Right ventricle myocardium inferior (tissue), 1 donor: ENCODE measurements around the gene IST1. TPM values are rescaled to one million over a fixed set of nuclear protein-coding genes. Genes with fewer than 3 reads are reported as not detected.

Experiments used
- ATAC-seq: fragments of 200-7000 bp; cut with Tn5 transposase; one replicate; pipeline ENCODE4 v1.9.1; 2020; ENCODE audit warnings: mild to moderate bottlenecking, moderate library complexity
- DNase-seq: peaks from one replicate; pipeline ENCODE4 v3.0.0; 2021; ENCODE audit errors: missing footprints
- intact Hi-C: fragments of 100-400 bp; cut with DNase I; formaldehyde crosslinking; loops from one replicate; pipeline ENCODE4 v1.11.0; 2022
- total RNA-seq: library from RNA; stranded (reverse); fragmentation: NEBNext Ultra II Directional; extraction: Animal tissue kit (Norgen Biotek cat#: 25700); gene quantifications from one replicate; pipeline ENCODE4 v1.2.1, GENCODE V29; 2021
- donor health status: DM: no; HTN: yes; CAD: no; lungs with severe emphysema.

The IST1 gene
- total RNA-seq, 1 donor from 2014 or later, result 114 TPM

DNA sequence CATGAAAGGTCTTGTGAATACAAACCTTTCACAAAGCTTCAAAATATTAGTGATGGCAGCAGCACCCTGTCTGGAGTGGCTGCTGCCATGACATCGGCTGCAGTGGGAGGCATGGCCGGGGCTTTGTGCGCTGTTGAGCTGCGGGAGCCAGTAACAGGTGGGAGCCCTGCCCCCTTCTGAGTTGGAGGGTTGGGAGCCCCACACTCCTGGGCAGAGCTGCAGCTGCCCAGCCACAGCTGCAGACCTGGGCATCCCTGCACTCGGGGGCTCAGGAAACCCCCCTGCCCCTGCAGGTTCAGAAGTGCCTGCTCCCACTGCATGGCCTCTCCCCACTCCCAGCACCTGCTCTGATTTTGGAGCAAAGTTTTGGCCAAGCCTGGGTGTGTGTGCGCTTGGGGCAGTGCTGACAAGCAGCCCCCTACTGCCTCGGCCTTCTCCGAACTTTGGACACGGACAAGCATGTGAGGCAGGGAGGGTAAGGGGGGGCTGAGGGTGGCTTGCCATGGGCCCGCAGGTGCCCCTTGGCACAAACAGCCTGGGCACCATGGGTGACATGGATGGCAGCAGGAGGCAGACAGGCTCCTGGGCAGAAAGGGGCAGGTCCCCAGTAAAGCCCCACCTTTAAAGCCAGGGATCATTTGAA lies 42.7 kb downstream of the IST1 start:
- intact Hi-C loops, result loop anchor here (10.0 kb wide), 1 partner anchor 157 kb away; the partner anchor contains the start of genes DHX38 and TXNL4B
- ATAC-seq (no peak), DNase-seq (no peak)

DNA sequence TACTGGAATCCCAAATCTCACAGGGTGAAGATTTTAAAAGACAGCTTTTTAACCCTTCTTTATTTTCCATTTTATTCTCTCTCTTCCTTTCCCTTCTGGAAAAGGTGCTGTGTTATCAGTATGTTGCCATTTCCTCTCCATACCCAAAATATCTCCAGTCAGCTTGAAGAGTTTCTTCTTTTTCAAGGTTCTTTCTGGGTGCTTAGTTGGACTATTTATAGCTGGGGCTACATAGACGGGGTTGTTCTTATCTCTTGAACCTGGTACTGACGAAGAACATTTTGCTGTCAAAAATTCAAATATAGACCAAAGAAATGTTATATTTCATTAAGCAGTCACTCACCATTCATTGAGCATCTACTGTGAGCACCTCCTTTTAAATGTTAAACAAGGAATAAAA lies 48.6 kb downstream of the IST1 start:
- intact Hi-C loops, result no loop called here
- ATAC-seq (no peak), DNase-seq (no peak)

DNA sequence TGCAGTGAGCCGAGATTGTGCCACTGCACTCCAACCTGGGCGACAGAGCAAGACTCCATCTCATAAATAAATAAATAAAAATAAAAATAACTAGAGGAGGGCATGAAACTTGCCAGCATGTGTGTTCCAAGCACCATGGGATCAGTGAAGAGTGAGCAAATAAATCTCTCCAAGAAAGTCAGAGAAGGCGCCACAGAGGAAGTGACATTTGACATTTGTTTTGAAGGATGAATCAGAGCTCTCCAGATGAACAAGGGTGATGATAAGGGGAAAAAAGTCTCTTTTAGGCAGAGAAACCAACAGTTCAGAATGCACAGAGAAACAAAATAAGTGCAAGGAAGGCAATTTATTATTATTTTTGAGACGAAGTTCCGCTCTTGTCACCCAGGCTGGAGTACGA lies 50.3 kb downstream of the IST1 start:
- ATAC-seq (no peak), DNase-seq (no peak)
- intact Hi-C loops, result no loop called here

DNA sequence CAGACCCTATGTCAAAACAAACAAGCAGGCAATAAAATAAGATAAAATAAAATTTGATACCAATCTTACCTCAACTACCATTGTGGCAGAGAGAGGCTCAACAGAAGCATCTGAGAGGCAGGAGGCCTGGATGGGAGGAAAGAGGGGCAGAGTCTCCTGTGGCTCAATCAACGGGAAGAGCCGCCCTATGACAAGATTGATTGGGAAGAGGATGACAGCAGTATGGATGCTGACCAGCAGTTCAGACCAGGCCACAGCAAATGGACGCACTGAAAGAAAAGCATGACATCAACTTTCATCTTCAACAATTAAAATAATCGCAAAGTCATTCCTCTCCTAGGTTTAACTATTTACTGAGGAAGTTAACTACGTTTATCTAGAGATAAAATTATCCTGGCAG lies 57.5 kb downstream of the IST1 start:
- ATAC-seq, result no peak
- intact Hi-C loops, result no loop called here

DNA sequence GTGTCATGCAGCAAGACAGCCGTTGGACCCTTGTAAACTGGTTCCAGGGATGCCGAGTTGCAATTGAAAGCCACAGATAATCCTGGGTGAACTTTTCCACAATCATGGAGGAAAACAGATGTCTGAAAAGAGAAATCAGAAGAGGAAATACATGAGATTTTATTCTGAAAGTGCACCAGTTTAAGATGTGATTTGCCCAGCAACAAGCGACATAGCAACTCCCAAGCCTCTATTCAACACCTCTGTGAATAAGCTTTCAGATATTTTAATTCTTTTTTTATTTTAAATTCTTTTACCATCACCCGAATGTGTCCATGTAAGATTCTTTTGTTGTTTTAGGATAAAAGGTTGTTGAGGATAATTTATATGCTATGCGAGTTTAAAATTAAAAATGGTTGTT lies 58.8 kb downstream of the IST1 start:
- ATAC-seq (no peak), DNase-seq (no peak)
- intact Hi-C loops, result no loop called here

More for the DNA sequence above, 57.5 kb downstream of the IST1 start:
- no peak for DNase-seq

DNA sequence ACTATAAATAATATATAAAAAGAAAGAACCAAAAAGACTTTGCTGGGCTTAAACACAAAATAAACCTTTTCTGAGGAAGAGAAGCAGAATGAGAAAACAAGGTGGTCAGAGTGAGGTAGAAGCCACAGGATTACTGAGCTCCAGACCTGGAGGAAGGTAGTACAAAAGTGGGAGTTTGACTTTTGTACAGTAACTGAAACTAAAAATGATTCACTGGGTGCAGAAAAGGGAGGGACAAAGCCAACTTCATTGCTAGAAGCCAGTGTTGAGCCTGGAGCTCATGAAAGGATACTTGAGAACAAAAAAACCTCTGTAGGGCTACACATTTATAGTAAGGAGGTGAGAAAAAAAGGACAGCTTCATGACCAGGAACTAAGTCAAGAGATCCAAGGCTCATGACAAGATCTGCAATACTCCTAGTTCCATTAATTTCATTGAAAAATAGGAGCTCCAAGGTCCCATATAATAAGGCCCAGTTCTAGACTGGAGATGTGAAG lies 59.4 kb downstream of the IST1 start:
- ATAC-seq (no peak), DNase-seq (no peak)
- intact Hi-C loops, result no loop called here

DNA sequence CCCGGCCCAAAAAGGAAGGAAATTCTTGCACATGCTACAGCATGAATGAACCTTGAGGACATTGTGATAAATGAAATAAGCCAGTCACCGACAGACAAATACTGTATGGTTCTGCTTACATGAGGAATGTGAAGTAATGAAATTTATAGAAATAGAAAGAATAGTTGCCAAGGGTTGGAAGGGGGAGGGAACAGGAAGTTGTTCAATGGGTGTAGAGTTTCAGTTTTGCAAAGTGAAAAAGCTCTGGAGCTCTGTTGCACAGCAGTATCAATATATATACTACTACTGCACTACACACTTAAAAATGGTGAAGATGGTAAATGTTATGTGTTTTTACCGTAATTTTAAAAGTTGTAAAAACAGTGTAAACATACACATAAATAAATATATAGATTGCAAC lies 61.2 kb downstream of the IST1 start:
- ATAC-seq (no peak), DNase-seq (no peak)
- intact Hi-C loops, result no loop called here

DNA sequence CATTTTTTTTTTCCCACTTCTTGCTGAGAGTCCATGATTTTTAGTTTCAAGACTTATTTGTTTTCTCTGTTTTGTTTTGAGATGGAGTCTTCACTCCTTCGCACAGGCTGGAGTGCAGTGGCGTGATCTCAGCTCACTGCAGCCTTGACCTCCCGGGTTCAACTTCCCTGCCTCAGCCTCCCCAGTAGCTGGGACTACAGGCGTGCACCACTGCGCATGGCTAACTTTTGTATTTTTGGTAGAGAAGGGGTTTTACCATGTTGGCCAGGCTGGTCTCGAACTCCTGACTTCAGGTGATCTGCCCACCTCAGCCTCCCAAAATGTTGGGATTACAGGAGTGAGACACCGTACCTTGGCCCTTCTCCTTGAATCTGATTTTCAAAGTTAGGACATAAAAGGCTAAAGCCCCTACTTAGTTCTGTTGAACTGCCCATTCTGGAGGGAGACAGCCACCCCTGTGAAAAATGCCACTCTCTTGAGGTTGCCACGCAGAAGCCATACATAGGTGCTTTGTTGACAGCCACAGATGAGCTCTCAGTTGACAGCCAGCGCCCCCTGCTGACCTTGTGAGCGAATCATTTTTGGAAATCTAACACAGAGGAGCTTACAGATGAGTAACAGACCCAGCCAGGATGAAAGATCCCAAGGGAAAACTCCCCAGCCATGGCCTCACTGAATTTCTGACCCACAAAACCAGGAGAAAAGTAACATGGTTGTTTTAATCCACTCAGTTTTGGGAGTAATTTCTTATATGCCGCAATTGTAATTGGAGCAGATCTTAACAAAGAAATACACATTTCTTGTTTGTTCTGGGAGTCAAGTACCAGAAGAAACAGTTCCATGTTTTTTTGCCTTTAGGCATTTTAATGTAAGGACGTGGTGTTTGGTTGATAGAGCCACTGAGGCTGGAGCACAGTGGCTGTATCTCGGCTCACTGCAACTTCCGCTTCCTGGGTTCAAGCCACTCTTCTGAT lies 66.0 kb downstream of the IST1 start:
- intact Hi-C loops, result loop anchor here (1.0 to 2.0 kb wide), 2 partner anchors 32 to 79 kb away; no protein-coding TSS in a partner anchor

DNA sequence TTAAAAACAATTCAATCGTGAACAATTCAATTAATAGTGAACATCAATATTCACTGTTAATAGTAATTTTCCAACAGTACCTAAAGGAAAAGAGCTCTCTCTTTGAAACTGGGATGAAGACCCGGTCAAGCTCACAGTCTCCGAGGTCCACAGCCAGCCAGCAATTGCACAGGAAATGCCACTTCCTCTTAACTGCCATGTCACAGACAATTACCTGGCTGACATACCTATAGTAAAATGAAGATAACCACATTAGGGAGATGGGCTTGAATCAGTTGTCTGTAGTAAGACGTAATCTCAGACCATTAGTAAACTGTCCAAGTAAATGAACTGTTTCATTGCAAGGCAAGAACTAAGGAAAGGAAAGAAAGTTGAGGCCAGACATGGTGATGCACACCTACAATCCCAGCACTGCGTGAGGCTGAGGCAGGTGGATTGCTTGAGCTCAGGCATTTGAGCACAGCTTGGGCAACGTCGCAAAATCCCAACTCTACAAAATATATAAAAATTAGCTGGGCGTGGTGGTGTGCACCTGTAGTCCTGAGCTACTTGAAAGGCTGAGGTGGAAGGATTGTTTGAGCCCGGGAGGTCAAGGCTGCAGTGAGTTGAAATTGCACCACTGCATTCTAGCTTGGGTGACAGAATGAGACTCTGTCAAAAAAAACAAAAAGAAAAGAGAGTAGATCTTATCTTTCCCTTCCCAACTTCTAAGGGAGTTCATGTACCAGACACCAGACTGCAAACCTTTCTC lies 68.0 kb downstream of the IST1 start:
- DNase-seq (no peak), ATAC-seq (no peak)
- intact Hi-C loops, result no loop called here

More for the DNA sequence above, 66.0 kb downstream of the IST1 start:
- peak; percentile 91 for DNase-seq
- ATAC-seq, result peak; percentile 93

DNA sequence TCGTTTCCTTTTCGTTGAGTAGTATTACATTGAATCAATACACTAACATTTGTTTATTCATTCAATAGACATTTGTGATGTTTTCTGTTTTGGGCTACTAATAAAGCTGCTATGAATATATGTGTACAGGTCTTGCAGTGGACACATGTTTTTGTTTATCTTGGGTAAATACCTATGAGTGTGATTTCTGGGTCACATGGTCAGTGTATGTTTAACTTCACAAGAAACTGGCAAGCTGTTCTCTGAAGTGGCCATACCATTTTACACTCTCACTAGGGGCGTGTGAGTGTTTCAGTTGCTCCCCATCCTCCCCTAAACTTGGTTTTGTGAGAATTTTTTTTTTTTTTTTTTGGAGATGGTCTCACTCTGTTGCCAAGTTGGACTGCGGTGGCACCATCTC lies 69.9 kb downstream of the IST1 start:
- intact Hi-C loops, result no loop called here
- DNase-seq (no peak), ATAC-seq (no peak)

DNA sequence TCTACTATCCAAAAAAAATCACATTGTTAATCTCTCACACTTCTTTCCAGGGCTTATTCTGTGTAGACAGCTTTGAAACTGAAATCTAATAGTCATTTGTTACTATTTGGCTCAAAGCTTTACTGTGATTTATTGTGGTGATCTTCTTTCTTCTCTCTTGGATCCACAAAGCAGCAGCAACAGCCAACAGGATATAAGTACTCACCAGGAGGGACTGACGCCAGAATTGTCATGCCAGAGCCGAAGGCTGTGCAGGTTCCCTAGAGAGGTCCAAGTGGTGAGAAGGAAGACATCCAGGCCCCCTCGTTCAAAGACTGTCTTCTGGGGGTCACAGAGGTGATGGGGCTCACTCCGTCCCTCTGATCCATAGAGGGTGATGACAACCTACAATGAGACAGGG lies 71.6 kb downstream of the IST1 start:
- ATAC-seq (no peak), DNase-seq (no peak)
- intact Hi-C loops, result no loop called here

DNA sequence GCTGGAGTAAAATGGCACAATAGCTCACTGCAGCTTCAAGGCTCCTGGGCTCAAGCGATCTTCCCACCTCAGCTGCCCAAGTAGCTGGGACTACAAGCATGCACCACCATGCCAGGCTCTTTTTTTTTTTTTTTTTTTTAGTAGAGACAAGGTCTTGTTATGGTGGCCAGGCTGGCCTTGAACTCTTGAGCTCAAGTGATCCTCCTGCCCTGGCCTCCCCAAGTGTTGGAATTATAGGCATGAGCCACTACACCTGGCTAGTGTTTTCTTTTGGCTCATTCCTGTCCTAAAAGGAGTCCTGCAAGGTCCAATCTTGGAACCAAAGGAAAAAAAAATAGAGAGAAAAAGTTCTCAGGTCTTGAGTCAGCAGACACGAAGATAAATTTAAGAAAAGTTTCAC lies 74.0 kb downstream of the IST1 start:
- DNase-seq (no peak), ATAC-seq (no peak)
- intact Hi-C loops, result no loop called here

DNA sequence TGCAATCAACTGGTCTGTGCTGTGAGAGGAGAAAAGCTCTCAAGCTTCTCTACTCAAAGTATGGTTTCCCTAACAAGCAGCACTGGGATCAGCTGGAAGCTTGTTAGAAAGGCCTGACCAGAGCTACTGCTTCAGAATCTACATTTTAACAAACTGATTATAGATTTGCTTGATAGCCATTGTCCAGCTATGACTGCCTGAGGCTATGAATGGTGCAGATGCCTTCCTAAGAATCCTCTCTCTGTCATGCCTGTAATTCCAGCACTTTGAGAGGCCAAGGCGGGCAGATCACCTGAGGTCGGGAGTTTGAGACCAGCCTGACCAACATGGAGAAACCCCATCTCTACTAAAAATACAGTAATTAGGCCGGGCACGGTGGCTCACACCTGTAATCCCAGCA lies 76.2 kb downstream of the IST1 start:
- intact Hi-C loops, result no loop called here
- ATAC-seq (no peak), DNase-seq (no peak)

DNA sequence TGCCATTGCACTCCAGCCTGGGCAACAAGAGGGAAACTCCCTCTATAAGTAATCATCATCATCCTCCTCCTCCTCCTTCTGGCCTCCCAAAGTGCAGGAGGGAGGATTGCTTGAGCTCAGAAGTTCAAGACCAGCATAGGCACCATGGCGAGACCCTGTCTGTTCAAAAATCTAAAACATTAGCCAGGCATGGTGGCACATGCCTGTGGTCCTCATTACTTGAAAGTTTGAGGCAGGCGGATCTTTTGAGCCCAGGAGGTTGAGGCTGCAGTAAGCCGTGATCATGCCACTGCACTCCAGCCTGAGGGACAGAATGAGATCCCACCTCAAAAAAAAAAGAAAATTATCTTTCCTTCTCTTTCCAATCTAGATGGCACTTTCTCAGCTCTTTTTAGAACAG lies 77.0 kb downstream of the IST1 start:
- intact Hi-C loops, result no loop called here
- no peak for DNase-seq
- no peak for ATAC-seq

DNA sequence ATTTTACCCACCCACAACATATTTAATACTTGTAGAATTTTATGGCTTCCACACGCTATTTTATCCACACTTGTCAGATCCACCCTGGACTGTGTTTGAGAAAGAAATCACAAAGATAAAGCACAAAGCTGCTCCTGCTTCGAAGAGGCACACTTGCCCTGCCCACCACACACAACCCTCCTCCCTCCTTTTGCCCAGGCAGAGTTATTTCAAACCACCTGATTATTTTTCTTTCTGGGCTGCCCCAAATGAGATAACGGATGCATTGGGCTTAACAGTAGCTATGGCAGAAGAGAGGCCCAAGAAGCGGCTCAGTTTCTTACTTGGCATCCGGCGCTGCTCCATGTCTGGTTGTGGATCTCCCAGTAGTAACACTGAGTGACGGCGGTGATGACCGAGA lies 77.7 kb downstream of the IST1 start:
- ATAC-seq (no peak), DNase-seq (no peak)
- intact Hi-C loops, result no loop called here

DNA sequence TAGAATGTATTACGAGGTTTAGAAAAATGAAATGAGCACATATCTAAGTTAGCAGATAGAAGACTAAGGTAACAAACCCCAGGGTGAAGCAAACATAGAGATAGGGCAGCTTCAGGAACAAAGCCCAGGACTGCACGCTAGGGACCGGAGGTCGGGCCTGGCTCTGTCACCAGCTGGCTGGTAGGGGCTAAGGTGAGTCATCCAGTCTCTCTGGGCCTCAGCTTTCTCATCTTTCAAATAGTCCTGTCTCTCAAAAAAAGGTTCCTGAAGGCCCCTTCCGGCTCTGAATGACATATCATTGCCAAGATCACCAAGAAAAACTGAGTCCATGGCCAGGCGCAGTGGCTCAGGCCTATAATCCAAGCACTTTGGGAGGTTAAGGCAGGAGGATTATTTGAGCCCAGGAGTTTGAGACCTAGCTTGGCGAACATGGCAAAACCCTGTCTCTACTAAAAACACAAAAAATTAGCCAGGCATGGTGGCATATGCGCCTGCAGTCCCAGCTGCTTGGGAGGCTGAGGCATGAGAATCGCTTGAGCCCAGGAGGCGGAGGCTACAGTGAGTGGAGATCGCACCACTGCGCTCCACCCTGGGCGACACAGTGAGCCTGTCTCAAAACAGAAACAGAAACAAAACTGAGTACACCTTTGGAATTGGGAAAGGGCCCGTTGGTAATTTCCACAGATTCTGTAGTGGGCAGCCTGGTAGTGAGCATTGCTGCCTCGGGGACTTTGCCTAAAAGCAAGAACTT lies 78.9 kb downstream of the IST1 start:
- no peak for ATAC-seq
- DNase-seq, result no peak
- intact Hi-C loops, result no loop called here
